Measurements from ENCODE around the gene SLC66A2.

The SLC66A2 gene

DNA sequence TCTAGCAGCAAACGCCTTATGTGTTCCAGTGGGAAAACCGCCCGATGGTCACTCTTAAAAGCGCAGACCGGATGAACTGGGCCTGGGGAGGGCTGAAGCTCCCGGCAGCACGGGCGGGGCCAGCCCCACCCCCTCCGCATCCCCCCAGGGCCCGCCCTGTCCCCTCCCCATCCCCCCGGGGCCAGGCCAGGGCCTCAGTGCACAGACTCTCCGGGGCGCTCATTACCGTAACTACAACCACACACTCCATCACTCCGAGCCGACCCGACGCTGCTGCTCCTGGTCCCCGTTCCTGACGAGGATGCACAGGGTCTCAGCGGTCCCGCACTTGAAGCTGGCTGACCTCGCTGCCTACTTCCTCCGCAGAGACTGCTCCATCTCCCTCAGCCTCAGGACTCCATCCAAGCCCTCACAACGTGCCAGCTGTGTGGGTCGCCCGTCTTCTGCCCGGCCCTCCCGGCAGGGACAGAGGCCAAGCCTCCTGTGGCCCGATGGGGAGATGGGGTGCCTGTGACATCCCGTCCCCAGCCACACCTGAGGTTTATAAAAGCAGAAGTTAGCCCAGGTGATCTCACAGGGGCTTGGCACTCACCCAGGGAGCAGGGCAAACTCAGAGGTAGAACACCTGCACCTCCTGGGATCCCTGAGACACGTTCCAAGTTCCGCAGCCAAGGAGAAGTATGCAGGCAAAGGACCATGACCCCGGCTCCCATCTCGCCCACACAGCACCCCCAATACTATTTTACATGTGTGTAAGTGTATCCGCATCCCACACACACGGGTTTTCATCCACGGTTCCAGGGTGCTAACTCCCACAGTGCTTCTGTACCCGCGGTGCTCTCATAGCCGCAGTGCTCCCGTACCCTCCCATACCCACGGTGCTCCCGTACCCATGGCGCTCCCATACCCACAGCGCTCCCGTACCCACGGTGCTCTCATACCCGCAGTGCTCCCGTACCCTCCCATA lies 36.0 kb downstream of the SLC66A2 start:
- peak in 11 of 42 donors; percentile 7 to 39 (median 20) for DNase-seq
- intact Hi-C loops (cut with DNase I) = no loop called here

DNA sequence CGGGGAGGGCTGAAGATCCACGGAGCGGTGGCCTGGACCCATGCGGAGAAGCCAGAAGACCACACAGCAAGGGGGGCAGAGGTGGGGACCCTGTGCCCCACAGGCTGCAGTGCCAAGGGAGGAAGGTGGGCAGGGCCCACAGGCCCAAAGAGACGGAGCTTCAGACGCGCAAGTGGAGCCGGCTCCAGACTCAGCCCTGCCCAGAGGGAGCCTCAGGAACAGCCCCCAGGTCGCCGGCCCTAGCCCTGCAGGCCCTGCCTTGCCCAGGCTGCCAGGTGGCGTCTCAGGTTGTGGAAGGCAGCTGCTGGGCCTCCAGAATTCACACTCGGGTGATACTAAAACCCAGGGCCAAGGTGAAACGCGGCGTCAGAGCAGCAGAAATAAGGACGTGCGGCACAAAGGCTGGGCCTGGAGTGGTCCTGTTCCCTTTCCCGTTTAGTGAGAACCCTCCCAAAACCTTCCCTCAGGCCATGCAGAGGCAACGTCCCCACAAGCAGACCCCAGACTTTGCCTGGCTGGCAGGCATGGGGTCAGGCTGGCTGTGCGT lies 36.8 kb downstream of the SLC66A2 start:
- peak in 6 of 42 donors; percentile 3 to 29 (median 10) for DNase-seq
- intact Hi-C loops (cut with DNase I) = no loop called here

DNA sequence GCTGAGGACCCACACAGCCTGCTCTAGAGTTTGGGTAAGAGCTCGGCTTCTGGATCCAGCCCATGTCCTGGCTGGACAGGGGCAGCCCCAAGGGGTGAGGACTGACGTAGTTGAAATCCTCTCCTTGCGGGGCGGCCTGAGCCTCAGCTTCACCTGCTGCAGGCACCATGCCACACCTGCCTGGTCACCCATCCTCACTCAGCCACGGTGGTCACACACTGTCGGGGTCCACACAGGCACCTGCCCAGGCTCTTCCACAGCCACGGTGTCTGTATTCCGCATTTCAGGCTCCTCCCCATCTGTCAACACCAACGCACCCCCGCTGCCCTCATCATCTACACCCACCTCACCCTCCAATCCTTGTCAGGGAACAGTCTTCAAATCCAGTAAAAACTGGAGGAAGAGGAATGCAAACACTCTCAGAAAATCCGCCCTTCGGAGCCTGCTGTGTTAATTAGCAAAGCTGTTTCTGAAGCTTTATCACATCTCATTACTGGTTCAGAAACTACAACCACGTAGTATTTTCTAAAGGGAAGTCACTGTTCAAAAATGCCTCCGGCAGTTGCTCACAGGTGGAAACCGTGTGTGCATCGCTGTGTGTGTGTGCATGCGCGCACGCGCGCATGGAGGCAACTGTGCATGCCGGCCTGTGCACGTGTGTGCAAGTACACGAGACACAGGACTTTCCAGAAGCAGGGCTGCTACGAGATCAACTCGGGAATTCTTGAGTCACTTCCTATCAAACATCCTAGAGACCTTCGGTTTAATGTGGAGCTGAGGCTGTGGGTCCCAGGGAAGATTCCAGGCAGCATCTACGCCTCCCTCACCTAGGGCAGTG lies 38.2 kb downstream of the SLC66A2 start:
- intact Hi-C loops (cut with DNase I) = no loop called here
- peak in 38 of 42 donors; percentile 32 to 92 (median 71) for DNase-seq

DNA sequence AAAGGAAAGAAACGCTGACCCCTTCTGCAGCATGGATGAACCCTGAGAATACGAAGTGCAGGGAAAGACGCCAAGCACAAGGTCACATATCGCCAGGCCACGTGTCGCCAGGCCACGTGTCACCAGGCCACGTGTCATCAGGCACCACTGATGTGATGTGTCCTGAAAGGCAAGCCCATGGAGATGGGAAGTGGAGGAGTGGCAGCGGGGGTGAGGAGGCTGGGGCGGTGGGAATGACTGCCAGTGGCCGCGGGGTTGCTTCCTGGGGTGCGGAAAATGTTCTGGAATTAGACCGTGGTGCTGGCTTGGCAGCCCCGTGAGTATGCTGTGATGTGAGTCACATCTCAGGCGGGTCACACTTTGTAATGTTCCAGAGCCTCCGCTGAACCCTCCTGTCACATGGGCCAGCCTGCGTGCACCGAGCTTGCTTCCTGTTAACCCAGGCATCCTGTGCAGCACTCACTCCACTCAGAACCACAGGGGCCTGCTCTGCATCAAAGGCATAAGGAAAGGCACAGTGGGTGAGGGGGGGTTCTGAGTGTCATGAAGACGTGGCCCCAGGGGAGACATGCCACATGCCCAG lies 39.0 kb downstream of the SLC66A2 start:
- peak; percentile 49 to 91 (median 78) for DNase-seq
- intact Hi-C loops (cut with DNase I) = no loop called here

DNA sequence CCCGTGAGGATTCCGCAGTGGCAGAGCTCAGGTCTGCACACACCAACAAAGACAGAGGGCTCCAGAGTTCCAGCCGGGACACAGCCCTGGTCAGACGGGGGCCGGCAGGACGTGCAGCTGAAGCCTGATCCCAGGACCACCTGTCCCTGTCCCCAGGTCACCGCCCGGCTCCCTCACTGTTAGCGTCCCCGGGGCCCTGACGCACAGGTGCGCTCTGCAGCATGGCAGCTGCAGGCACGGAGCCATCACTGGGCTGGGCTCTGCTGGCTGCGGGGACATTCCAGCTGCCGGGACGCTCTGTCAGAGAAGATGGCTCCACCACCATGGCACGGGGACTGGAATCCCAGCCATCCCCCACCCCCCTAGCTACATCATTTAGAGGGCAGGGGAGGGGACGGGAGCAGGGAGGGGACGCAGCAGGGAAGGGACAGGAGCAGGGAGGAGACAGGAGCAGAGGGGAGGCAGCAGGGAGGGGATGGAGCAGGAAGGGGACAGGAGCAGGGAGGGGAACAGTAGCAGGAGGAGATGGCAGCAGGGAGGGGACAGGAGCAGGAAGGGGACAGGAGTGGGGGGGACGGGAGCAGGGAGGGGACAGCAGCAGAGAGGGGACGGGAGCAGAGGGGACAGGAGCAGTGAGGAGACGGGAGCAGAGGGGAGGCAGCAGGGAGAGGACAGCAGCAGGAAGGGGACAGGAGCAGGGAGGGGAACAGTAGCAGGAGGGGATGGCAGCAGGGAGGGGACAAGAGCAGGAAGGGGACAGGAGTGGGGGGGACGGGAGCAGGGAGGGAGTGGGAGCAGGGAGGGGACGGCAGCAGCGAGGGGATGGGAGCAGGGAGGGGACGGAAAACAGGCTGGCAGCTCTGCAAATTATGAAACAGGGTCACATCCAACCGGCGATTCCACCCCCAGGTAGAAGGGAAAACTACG lies 39.8 kb downstream of the SLC66A2 start:
- DNase-seq = peak in 11 of 42 donors; percentile 3 to 39 (median 17)
- intact Hi-C loops (cut with DNase I) = no loop called here

DNA sequence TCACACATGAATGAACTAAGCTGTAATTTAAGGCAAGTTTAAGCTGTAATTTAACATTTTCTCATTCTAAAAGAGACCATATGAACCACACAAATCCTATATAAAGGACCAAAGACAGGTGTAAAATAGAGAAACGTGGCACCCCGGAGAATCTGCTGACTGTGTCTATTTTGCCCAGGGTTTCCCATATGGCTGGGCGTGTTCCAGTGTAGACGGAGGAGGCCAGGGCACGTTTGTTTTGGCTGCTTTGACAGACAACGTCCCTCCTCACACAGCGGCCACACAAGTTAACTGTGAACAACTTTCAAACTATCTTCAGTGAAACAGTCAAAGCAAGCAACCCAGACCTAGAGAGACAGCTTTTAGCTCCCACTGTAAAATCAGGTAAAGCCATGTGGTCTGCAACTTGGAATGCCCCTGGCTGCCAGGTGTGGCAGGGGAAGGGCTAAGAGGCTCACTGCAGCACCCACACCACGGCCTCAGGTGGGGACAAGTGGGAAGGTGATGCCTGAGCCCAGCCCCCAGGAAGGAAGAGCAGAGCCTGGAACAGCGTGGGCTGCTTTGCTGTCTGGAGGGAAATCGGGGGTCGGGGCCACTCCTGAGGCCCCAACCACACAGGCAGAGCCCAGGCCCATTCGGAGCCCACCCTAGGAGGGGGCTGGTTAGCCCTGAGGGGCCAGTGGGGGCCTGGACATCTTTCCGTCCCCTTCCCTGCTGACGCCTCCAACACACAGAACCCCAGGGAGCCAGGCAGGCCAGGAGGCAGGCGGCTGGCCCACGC lies 40.7 kb downstream of the SLC66A2 start:
- intact Hi-C loops (cut with DNase I) = no loop called here
- peak in 5 of 42 donors; percentile 1 to 22 (median 12) for DNase-seq

DNA sequence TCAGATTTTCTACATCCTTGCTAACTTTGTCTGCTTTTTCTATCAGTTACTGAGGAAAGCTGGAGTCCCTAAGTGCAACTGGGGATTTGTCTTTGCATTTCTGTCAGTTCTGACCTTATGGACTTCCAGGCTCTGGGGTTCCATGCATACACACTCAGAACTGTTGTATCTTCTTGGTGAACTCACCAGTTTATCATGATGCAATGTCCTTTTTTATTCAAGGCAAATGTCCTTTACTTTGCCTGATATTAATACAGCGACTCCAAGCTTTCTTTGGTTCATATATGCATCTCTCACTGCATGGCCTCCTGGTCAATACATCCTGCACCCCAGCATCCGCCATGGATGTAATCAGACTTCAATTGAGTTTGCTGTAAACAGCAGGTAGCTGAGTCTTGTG lies 44.7 kb downstream of the SLC66A2 start:
- DNase-seq = peak in 2 of 42 donors; percentile 1 to 5
- intact Hi-C loops (cut with DNase I) = no loop called here

DNA sequence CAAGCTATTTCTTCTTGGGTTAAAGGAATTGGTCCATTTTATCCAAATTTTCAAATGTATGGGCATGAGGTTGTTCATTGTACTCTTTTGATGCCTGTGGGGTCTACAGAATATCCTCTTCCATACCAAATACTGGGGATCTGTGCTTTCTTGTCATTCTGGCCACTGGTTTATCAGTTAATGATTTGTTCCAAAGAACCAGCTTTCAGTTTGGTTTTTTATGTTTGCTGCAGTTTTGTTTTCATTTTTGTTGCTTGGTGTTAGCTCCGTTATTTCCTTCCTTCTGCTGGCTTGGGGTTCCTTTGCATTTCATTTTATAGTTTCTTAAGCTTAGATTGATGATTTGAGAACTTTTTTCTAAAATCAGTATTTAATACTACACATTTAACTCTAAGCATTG lies 45.5 kb downstream of the SLC66A2 start:
- DNase-seq = no peak
- intact Hi-C loops (cut with DNase I) = no loop called here

DNA sequence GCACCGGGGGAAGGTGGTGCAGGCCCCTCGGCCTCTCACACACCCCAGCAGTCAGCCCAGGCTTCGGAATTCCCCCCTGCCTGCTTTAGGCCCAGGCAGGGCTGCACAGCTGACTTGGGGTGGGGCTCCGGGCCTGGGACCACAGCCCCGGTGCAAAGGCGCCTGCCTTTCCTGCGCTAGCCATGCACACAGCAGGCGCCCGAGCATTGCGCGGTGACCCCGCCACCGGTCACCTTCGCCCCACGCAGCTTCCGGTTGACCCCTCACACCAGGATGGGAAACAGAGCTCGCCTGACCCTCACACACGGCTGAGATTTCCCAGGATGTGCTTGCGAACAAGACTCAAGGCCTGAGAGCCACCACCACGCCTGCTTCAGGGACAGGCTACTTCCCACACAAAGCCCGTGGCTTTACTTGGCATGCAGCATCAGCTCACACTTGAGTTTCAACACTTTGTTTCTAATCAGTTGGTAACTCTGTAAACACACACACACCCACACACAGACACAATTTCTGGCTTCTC lies 46.0 kb downstream of the SLC66A2 start:
- DNase-seq = peak in 15 of 42 donors; percentile 2 to 38 (median 14)
- intact Hi-C loops (cut with DNase I) = no loop called here

DNA sequence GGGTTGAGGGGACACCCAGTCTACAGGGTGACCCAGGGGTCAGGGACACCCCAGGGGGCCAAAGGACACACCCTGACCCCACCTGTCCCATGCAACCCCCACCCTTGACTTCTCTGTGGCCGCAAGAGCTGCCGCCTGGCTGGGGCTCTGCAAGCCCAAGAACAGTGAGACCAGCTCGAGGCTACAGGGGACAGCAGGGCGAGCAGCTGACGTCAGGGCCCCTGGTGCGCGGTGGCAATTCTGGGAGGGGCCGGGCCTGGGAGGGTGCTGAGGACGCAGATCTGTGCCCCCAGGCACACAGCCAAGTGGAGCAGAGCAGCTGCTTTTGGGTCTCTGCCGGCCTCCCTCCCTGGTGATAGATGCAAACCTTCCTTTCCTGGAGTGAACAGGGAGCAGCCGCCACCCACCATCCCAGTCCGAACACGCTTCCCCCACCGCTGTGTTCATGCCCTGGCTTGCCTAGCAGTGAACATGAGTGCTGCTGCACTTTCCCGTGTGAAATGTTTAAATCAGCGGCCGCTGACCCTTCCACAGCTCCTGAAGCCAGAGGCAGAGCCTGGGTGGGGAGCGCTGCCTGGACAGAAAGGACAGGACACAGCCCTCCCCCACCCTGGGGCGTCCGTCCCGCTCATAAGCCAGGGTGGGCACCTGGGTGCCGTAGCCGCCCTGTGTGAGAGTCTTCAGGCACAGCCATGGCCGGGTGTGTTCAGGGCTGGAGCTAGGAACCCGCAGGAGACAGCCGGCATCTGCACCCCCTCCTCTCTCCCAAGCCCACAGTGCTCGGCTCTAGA lies 46.9 kb downstream of the SLC66A2 start:
- peak in 18 of 42 donors; percentile 9 to 71 (median 44) for DNase-seq
- intact Hi-C loops (cut with DNase I) = no loop called here

DNA sequence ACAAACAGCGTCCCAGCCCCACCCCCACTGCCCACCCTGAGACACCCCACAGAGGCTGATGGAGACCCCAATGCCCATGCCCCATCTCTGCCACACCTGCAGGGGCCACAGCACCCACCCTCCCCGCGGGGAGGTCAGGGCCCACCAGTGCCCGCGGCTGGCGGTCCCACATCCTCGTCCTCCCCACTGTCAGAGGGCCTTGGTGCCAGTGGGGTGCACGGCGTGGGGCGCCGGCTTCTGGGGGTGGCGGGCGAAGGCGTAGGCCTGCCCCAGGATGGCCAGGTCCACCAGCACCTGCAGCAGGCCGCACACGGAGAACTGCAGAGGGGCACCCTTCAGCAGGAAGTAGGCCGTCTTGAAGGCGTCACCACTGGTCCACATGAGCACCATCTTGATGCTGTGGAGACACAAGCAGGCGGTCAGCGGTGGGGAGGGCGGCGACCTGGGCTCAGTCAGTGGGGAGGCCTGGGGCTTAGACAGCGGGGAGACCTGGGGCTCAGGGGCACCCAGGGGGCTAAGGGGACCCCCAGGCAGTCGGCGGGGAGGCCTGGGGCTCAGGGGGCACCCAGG lies 47.6 kb downstream of the SLC66A2 start:
- peak in 9 of 42 donors; percentile 2 to 29 (median 10) for DNase-seq

DNA sequence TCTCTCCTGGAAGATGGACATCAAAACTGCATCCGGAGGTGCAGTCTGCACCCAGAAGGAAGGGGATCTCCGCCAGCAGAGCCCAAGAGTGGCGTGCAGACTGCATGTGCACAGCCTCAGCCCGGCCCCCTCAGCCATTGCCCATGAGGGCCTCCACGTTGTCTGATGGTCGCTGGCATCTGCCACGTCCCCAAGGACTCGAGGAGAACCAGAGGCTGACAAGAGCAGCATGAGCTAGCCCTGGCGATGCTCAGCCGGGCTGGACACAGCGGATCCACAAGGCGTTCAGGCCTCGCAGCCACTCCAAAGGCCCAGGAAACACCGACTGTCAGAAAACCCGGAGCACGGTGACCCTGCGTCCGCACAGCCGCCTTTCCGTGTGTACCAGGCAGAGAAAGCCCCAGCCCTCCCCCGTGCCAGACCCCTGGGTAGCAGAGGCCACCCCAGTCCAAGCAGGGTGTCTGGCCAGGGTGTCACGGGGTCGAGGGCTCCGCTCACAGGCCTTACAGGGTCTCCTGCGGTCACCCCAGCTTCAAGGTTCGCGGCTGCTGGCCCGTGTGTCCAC lies 48.3 kb downstream of the SLC66A2 start:
- peak in 9 of 42 donors; percentile 4 to 33 (median 14) for DNase-seq
- intact Hi-C loops (cut with DNase I) = no loop called here

More for the DNA sequence above, 47.6 kb downstream of the SLC66A2 start:
- intact Hi-C loops (cut with DNase I) = no loop called here

DNA sequence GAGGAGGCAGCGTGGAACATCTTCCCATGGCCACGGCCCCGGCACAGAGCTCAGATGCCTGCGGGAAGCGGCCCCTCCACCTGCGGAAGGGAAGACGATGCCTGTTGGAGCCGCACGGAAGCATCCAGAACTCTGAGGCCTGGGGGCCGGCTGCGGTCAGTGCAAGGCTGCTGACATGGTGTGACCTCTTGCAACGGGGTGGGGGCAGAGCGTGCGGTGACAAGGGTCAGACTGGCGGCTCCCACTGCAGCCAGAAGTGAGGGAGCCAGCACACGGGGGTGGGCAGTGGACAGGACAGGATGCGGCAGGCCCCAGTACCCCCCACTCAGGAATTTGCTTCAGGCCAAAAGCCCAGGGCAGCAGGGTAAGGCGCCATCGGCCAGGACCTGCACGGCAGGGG lies 48.8 kb downstream of the SLC66A2 start:
- intact Hi-C loops (cut with DNase I) = no loop called here
- peak in 10 of 42 donors; percentile 4 to 32 (median 10) for DNase-seq

DNA sequence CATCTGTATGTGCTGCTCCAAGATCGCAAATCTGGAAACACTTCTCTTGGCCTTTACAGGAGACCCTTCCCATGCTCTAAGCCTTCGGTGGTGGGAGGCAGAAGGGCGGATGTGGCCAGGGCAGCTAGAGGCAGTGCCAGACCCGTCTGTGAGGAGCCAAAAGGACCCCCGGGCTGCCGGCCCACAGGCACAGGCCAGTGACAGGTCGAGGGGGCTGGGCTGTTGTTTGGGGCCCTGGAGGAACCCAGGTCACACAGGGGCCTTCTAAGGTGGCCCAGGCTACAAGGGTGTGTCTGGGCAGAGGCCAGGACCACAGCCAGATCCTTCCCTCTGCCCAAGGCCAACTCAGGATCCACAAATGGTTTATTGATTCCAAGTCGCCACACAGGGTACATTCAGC lies 49.4 kb downstream of the SLC66A2 start:
- intact Hi-C loops (cut with DNase I) = no loop called here
- DNase-seq = peak in 7 of 42 donors; percentile 7 to 34 (median 11)

DNA sequence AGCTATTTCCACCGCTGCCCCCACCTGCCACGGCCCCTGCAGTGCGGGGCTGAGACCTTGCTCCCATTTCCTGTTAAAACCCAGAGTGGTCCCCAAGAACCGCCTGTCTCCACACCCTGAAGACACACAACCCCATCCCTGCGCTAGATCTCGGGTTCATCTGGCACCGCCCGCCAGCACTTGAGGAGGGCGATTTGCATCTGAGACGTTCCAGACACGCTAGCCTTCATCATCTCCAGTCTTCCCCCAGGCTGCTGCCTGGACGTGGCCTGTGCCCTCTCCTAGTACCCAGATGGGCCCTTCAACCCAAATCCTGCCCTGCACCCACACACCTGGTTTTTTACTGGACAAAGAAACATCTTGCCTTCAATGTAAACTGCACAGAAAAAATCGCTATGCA lies 49.8 kb downstream of the SLC66A2 start:
- intact Hi-C loops (cut with DNase I) = no loop called here
- peak in 8 of 42 donors; percentile 6 to 29 (median 10) for DNase-seq
